Effector CD8-positive, alpha-beta T cell (primary cell): ENCODE results near the gene CHST4.
A peak's percentile ranks its signal among the peaks of the same experiment; 100 is the strongest.
"Not testable (repeated sequence)": the region's sequence is repeated elsewhere in the genome, so short reads cannot be mapped to it uniquely, and the experiment has no call there.

Experiments used
- DNase-seq: peaks from one replicate; lab custom pipeline; 2025; lab: John Stamatoyannopoulos, UW
- total RNA-seq, 4 experiments: gene quantifications; one replicate each; lab custom pipeline; 2026; lab: John Stamatoyannopoulos, UW

Gene CHST4
- 0 reads per million in 4 experiments for total RNA-seq

DNA sequence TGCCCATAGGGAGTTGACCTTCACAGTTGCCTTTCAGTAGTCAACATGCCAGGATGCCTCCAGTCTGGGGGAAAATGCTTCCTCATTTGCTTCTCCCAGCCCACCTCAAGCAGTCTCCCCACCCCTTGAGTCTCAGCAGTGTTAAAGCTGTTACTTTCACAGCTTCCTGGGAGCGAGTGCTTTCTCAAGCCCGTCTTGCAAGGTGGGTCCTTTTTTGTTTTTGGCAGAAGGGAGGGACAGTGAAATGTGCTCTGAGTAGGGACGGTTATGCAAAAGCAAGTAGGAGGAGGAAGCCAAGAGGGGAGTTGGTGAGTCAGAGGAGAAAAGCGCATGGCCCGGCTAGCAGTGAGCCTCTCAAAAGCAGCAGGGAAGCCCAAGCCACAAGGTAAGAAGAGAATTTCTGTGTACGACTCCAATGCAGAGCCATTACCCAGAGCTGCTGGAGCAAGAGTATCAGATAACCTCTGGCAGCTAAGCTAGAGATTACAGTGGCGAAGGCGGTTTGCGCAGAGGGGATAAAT lies at the start of gene CHST4:
TSS of gene CHST4 (plus strand) at position 316 of the 521 bp plus-strand sequence. CDS start 10,252 bp downstream, outside the sequence.
- DNase-seq = no peak

DNA sequence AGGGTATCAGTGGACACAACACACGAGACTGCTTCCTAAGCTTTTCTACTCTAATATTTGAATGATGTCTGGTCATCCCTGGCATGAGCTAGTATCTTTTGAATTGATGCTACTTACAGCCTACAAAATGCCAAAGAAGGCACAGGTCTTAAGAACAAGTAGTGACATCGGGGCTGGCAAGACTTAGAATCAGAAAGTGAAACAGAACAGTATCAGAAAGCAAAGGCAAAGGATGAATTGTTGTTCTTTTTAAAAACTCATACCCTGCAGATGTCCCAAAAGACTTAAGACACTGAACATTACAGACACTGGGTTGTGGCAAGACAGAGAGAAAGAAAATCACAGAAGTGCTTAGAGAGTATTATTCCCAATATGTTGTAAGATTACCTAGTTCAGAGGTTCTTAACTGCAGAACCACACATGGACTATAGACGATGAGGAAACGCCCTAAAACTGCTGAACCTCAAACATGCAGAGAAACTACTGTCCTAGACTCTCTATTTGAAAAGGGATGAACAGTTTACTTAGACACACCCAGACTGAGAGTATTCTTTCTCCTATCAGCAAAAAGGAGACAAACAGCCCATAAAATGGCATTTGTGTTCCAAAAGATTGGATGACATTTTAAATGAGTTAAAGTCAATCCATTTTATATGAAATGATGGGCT lies 49.6 kb upstream of the CHST4 start:
- no peak for DNase-seq

DNA sequence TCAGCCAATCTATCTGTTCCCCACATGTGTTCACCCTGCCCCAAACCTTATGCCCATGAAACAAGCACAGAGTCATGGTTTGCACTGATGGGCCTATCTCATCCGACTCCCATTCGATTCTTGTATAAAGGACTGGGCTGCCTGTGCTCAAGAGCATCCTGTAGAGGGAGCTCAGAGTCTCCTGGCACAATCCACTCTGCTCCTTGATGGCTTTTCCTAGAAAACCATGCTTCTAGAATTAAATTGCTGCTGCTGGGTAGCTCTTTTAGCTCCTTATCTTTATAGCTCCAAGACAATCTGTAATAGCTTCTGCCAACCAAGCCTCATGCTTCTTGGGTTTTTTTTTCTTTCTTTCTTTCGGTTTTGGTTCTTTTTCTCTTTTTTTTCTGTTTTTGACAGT lies 46.8 kb upstream of the CHST4 start:
- DNase-seq = no peak

DNA sequence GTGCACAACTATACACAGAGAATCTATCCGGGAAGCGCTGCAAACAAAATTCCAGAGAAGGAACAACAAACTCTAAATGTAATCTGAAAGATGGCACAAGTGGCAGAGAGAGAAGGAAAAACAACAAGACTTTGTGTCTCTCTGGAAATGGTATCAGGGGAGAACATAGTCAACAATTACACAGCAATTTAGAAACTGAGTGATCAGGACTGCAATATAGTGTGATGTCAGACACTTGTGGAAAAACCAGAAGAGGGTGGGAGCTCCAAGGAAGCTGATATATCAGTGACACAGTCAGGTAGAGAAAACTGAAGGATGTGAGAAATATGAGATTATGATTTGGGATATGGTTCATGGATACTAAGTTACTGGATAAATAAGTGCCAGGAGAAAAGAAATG lies 45.3 kb upstream of the CHST4 start:
- no peak for DNase-seq

DNA sequence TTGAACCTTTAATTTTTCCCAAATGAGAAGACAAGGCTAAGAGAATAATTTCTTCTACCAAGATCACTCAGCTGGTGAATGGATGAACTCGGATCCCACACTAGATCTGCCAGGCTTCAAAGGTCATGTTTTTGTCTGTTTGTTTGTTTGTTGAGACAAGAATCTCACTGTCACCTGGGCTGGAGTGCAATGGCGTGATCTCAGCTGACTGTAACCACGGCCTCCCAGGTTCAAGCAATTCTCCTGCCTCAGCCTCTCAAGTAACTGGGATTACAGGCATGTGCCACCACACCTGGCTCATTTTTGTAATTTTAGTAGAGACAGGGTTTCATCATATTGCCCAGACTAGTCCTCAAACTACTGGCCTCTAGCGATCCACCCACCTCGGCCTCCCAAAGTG lies 43.7 kb upstream of the CHST4 start:
- no peak for DNase-seq

DNA sequence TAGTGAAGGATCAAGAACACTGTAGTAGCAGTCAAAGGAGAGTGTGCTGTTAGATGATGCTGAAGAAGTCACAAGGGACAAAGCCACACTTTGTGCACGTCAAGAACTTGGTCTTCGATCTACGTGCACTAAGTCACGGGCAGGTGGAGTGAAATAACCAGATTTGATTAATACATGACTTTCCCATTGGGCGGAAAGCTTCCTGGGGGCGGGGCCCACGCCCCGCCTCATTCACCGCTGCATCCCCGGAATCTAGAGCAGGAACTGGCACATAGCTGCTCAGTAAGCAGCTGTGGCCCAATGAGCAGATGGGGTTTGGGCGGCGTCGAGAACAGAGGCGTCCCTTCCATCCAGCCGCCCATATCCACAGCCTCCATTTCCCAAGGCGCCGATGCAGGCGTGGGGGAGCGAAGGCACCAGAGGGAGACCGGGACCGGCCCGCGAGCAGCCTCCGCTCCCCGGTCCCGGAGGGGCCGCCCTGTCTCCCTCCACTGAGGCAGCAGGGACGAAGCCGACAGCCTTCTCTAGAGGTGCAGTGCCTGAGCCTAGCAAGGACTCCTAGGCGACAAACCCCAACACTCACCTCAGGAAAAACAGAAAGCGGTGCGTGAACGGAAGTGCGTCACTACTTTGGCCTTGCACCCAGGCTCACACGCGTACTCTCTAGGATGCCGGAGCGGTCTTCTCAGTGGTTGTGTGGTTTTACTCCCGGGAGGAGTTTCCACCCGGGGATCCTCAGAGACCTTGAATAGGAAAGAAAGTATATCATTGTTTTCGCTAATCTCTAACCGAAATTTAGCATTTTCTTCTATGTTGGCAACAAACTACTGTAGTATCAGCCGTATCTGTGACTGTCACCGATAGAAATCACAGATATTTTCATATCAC lies 42.0 kb upstream of the CHST4 start:
- DNase-seq = peak; percentile 63

DNA sequence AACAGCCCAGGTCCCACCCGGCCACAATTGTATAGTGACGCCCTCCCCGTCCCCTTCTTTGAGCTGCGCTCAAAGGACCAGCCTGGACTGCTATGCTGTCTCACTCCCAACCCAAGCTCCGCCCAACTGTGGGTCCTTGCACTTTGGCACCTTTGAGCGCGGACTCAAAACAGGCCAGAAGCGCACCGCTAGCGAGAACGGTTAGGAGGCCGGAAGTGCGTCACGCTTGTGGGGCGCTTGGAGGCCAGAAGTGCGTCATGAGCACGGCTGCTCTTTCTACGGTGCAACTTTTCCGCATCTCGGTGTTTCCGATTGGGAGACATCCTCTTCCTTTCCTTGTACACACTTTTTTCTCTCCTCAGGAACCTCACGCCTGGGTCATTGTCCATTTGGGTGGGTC lies 37.1 kb upstream of the CHST4 start, which contains the start of gene ZNF19:
TSS of gene ZNF19 (minus strand) at position 203 of the 400 bp plus-strand sequence. CDS start 7,210 bp downstream, outside the sequence.
- DNase-seq = no peak

DNA sequence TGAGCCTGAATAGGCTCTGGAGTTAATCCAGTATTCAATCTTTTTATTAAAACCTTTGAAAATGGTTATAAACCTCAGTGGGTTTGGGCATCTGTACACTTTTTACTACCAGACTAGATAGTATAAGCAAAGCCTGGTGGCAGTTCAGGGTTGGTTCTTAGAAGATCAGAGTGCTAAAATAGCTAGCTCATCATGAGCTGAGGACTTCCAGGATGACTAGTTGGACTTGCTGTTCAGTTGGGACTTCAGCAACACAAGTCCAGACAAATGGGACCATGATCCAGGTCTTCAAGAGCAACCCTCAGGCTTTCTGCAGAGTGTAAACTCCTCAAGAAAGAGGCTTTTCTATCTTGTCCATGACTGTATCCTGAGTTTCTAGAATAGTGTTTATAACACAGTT lies 35.9 kb upstream of the CHST4 start:
- DNase-seq = no peak

DNA sequence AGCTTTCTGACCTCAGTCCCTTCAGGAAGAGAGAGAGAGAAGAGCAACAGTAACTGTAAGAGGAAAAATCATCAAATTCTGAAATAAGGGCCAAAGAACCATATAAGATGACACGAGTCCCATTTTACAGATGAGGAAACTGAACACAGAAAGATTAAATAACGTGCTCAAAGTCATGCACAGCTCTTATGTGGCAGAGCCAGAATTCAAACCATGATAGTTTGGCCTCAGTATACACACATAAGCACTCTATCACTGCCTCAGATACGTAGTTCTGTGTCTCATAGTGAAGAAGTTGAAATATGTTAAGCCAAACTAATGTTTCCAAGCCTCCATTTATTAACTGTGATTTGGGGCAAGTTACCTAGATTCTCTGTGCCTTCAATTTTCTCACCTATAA lies 35.2 kb upstream of the CHST4 start:
- no peak for DNase-seq

DNA sequence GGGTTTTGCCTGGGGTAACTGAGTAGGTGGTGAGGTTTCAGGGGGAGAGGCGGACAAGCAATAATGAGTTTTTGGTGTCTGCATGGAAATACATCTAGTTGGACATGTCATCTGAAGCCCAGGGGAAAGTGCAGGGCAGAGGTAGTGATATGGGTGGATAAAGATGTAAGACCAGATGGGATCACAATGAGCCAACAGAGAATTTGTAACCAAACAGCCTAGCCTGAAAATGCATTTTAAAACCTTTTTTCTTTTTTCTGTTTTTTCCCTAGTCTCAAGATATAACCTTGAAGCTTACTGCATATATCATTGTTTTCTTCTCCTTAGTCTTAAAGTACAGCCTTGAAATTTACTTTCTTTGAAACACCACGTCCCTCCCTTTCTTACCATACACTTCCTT lies 33.4 kb upstream of the CHST4 start:
- DNase-seq = no peak

DNA sequence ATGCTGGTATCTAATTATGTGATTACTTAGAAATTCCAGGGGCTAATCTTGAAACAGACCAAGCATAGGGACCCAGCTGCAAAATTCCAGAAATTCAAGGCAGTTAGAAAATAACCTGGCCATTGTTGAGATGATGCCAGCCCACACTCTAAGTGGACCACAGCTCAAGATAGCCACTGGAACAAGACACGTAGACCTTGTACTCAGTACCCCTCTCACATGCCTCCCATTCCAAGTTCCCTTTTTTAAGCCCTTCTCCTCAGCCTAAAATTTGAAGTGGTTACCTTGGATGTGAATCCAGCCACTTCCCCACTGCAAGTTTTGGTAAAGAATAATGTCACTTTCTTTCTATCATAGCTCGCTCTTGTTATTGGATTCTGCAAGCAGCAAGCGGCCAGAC lies 33.0 kb upstream of the CHST4 start:
- no peak for DNase-seq

DNA sequence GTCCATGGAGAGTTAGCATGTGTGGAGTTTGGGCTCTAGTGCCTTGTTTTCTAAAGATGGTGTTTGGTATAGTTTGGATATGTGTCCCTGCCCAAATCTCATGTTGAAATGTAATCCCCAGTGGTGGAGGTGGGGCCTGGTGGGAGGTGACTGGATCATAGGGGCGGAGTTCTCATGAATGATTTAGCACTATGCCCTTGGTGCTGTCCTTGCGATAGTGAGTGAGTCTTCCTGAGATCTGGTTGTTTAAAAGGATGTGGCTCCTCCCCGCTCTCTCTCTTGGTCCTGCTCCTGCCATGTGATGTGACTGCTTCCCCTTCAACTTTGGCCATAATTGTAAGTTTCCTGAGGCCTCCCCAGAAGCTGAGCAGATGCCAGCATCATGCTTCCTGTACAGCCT lies 28.2 kb upstream of the CHST4 start:
- no peak for DNase-seq

DNA sequence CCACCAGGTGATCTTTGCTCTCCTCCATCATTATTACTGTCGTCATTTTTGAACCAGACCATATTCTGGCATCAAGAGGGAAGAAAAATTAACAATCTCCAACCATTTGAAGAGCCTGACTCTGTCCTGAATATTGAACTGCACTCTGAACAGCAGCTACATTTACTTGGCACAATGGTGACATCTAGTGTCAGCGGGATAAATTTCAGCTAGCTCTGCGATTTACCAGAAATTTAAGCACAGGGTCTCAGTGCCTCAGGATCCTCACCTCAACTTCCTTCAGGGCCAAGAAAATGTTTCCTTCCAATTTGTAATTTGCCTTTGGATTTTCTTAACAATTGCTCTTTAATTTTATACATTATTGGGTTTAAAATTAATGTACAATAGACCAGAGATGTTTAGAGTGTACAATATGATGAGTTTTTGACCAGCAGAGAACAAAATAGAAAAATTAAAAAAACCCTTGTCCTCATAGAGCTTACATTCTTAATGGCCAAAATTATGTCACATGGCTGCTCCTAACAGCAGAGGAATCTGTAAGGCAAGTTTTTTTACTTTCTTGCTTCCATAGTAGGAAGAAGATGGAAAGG lies 26.4 kb upstream of the CHST4 start:
- DNase-seq = peak; percentile 6

DNA sequence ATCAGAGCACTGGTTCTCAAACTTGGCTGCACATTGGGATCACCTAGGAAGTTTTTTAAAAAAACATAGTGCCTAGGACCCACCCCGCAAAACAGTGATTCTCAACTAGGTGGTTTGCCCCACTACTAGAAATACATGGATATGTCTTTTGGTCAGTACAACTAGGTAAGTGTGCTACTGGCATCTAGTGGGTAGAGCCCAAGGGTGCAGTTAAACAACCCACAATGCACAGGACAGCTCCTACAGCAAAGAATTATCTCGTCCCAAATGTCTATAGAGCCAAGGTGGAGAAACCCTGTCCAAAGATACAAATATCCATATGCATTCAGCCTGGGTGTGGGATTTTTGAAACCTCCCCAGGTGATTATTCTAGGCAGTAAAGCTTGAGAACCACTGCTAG lies 25.3 kb upstream of the CHST4 start:
- DNase-seq = no peak

DNA sequence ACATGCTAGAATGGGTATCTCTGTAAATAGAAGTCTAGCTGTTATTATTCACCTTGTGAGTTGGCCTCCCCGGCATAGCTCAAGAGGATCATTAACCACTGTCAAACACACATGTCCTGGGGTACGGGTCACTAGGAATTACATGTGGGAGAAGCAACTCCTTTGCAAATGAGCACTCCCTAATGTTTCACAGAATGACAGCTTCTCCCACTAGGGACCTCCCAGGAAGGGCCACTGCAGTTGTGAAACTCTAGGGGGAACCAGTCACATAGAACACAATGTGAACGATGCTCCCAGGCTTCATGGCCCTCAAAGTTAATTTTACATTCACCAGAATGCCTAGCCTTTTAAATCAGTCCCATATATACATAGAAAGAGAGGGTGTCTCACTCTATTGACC lies 24.7 kb upstream of the CHST4 start:
- DNase-seq = no peak

DNA sequence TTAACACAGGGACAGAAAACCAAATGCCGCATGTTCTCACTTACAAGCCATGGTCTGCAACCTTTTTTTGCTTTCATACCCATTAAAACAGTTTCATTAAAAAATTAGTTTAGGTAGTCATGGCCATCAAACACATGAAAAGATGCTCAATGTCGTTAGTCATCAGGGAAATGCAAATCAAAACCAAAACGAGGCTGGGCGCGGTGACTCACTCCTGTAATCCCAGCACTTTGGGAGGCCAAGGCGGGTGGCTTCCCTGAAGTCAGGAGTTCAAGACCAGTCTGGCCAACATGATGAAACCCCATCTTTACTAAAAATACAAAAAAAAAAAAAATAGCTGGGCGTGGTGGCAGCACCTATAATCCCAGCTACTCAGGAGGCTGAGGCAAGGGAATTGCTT lies 22.2 kb upstream of the CHST4 start:
- DNase-seq = not testable (repeated sequence)

DNA sequence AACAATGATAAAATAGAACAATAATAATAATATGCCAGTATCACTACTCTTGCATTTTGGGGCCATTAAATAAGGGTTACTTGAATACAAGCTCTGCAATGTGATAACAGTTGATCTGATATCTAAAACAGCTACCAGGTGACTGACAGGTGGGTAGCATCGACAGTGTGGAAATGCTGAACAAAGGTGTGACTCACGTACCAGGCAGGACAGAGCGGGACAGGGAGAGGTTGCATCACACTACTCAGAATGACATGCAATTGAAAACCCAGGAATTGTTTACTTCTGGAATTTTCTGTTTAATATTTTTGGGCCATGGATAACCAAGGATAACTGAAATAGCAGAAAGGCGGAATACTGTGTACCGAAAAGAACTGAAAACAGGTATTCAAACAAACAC lies 21.3 kb upstream of the CHST4 start:
- DNase-seq = no peak

DNA sequence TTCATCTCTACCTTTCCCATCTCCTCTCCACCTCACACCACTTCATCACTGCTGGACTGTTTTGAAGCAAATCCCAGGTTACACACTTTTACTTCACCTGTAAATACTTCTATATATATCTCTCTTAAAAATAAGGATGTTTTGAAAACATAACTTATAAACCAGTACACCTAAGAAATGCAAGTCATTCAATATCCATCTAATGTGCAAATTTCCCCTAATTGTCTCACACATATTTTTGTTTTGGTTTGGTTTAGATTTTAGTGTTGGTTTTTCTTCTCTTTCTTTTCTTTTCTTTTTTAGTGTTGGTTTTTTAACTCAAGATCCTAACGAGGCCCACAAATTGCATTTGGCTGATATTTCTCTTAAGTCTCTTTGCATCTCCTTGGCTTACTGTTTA lies 19.2 kb upstream of the CHST4 start:
- DNase-seq = no peak

DNA sequence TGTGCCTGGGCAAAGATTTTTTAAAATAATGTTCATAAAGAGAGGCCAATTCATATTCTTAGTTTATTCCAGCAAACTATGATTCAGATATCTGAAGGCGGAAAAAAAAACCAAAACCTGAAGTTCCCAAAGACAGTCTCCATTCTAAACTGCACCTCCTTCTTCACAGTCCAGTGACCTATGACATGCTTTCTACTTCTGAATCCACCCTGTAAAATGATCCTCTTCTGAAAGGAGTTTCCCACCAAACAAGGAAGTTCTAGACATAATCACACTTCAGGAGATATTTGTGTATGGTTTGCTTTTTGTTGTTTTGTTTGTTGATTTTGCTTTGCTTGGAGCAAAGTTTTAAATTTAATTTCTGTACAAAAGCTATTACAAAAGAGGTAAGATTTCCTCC lies 12.9 kb upstream of the CHST4 start:
- DNase-seq = no peak

DNA sequence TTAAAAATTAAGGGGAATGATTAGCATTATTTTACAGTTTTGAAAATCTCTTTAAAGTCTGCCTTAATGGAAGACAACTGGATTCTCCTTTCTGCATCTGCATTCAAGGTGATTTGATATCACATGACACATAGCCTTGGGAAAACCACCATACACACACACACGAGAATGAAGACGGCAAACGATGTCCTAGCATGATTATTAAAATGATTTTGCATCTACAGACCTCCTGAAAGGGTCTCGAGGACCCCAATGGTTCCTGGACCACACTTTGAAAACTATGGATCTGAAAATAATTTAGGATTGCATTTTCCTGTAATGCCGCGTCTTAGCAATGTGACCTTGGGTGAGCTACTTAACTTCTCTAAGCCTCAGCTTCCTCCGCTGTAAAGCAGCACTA lies 11.8 kb upstream of the CHST4 start:
- DNase-seq = no peak

DNA sequence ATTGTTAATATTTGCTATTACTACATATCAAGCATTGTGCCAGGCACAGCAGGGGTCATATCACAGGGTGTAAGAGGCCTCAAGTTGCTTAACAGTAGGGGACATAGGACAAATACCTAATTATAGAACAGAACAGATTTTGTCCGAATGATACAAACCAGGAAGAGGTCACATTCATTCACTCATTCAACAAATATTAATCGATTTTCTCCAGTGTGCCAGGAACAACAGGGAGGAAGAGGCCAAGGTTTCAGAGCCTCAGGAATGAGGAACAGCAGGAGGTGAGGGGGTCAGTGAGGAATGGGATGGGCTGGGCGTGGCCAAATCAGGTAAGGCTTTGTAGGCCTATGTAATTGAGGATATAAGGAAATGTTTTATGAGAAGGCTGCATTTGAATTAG lies 11.2 kb upstream of the CHST4 start:
- no peak for DNase-seq

DNA sequence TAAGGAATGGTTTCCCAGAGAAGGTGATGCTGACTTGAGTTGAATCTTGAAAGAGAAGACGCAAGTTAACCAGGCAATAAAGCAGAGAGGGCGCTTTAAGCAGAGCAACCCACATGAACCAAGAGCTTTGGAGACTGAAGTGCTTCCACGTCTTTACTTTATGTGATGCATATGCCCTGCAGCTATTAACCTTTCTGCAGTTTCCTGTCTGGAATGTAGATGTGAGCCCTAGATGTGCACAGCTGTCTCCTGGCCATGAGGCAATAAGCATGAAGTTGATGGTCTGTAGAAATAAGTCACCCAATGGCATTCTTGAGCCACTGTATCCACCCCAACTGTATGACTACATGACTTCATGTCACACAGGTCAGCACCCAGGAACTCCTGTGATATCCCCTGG lies 5.7 kb upstream of the CHST4 start:
- no peak for DNase-seq
